GM19328 (cell line): ENCODE measurements around the gene NEUROD4.

Experiments
- ATAC-seq: cut with Tn5 transposase; IDR thresholded peaks from one replicate; pipeline ENCODE4 v1.9.1; 2021; ENCODE audit warnings: mild to moderate bottlenecking, moderate library complexity; ENCODE audit not compliant: unreplicated experiment

The NEUROD4 gene

GRCh38 chr12:54997929-54998522 lies 21.7 kb upstream of the NEUROD4 start:
- ATAC-seq, result no peak

- no peak for ATAC-seq
Observed at GRCh38 chr12:54998958-54999510, 20.7 kb upstream of the NEUROD4 start.

GRCh38 chr12:55001198-55001868 lies 18.4 kb upstream of the NEUROD4 start:
- ATAC-seq, result no peak

- no peak for ATAC-seq
Observed at GRCh38 chr12:55002355-55002754, 17.4 kb upstream of the NEUROD4 start.

- ATAC-seq, result no peak
Observed at GRCh38 chr12:55008944-55009585, 10.7 kb upstream of the NEUROD4 start.

GRCh38 chr12:55017416-55017925 lies 2.3 kb upstream of the NEUROD4 start:
- no peak for ATAC-seq

GRCh38 chr12:55024575-55024974 lies 4.8 kb downstream of the NEUROD4 start:
- no peak for ATAC-seq

- no peak for ATAC-seq
Observed at GRCh38 chr12:55025508-55025907, 5.7 kb downstream of the NEUROD4 start.

- no peak for ATAC-seq
Observed at GRCh38 chr12:55034218-55034617, 14.4 kb downstream of the NEUROD4 start.

GRCh38 chr12:55036326-55037115 lies 16.7 kb downstream of the NEUROD4 start:
- no peak for ATAC-seq

- no peak for ATAC-seq
Observed at GRCh38 chr12:55037351-55037987, 17.7 kb downstream of the NEUROD4 start.

GRCh38 chr12:55039395-55040354 lies 19.9 kb downstream of the NEUROD4 start:
- no peak for ATAC-seq

GRCh38 chr12:55041345-55042055 lies 21.7 kb downstream of the NEUROD4 start:
- ATAC-seq, result no peak

GRCh38 chr12:55043542-55043941 lies 23.8 kb downstream of the NEUROD4 start:
- ATAC-seq, result no peak

GRCh38 chr12:55044135-55044534 lies 24.4 kb downstream of the NEUROD4 start:
- ATAC-seq, result no peak

GRCh38 chr12:55049676-55050075 lies 29.9 kb downstream of the NEUROD4 start:
- ATAC-seq, result no peak

GRCh38 chr12:55051197-55051947 lies 31.6 kb downstream of the NEUROD4 start:
- ATAC-seq, result no peak

- no peak for ATAC-seq
Observed at GRCh38 chr12:55057481-55057880, 37.7 kb downstream of the NEUROD4 start.
